Inflammatory macrophage (primary cell): ENCODE measurements around the gene STX1A.
"Not testable (repeated sequence)": the region's sequence is repeated elsewhere in the genome, so short reads cannot be mapped to it uniquely, and the experiment has no call there.

Experiments used
- DNase-seq, 2 donors: peaks; one replicate each; pipeline ENCODE4 v3.0.0-alpha.2; 2020 to 2022

The STX1A gene

GRCh38 chr7:73735528-73735905, 16.0 kb upstream of the STX1A start:
- no peak for DNase-seq

GRCh38 chr7:73734619-73735527, 15.4 kb upstream of the STX1A start:
- DNase-seq: peak; percentile 87

GRCh38 chr7:73732397-73732796, 12.9 kb upstream of the STX1A start:
- no peak for DNase-seq

GRCh38 chr7:73730485-73730884, 11.0 kb upstream of the STX1A start:
- no peak for DNase-seq

GRCh38 chr7:73728551-73728950, 9.1 kb upstream of the STX1A start:
- no peak for DNase-seq

- no peak for DNase-seq
These were observed 8.5 kb upstream of the STX1A start for GRCh38 chr7:73727952-73728351.

- no peak for DNase-seq
These were observed 6.6 kb upstream of the STX1A start for GRCh38 chr7:73726083-73726466.

- no peak for DNase-seq
These were observed 4.3 kb upstream of the STX1A start for GRCh38 chr7:73723813-73724212.

- no peak for DNase-seq
These were observed 3.3 kb upstream of the STX1A start for GRCh38 chr7:73722785-73723184.

GRCh38 chr7:73722182-73722581, 2.7 kb upstream of the STX1A start:
- not testable (repeated sequence) for DNase-seq

GRCh38 chr7:73721377-73721817, 1.9 kb upstream of the STX1A start:
- no peak for DNase-seq

GRCh38 chr7:73720443-73720842, 974 bp upstream of the STX1A start:
- not testable (repeated sequence) for DNase-seq

- DNase-seq: no peak
These were observed 319 bp upstream of the STX1A start for GRCh38 chr7:73719806-73720169.

- no peak for DNase-seq
These were observed 1.0 kb downstream of the STX1A start for GRCh38 chr7:73718438-73718881.

GRCh38 chr7:73717991-73718405, 1.5 kb downstream of the STX1A start:
- peak; percentile 21 to 58 for DNase-seq

GRCh38 chr7:73717025-73717807, 2.3 kb downstream of the STX1A start:
- no peak for DNase-seq

GRCh38 chr7:73716318-73716890, 3.1 kb downstream of the STX1A start:
- DNase-seq: no peak

- DNase-seq: no peak
These were observed 3.7 kb downstream of the STX1A start for GRCh38 chr7:73715648-73716317.

GRCh38 chr7:73713319-73713718, 6.2 kb downstream of the STX1A start:
- not testable (repeated sequence) for DNase-seq

GRCh38 chr7:73712773-73713172, 6.7 kb downstream of the STX1A start:
- no peak for DNase-seq

GRCh38 chr7:73708961-73709549, 10.4 kb downstream of the STX1A start:
- no peak for DNase-seq

- DNase-seq: no peak
These were observed 12.3 kb downstream of the STX1A start for GRCh38 chr7:73707045-73707631.
